HUES64 (cell line): ENCODE results near the gene NFS1.

Source experiments
- H3K27ac ChIP-seq: 2 replicates; pipeline ENCODE4 v1.7.0; 2013; ENCODE audit warnings: low read depth, low read length, inconsistent platforms
- H3K27me3 ChIP-seq: 2 replicates; pipeline ENCODE4 v1.6.1; 2013; ENCODE audit warnings: mild to moderate bottlenecking, low read length; ENCODE audit not compliant: insufficient read depth
- H3K36me3 ChIP-seq: 2 replicates; pipeline ENCODE4 v1.6.1; 2013; ENCODE audit warnings: mild to moderate bottlenecking, low read length; ENCODE audit not compliant: insufficient read depth
- H3K4me1 ChIP-seq: 2 replicates; pipeline ENCODE4 v1.6.1; 2013; ENCODE audit warnings: mild to moderate bottlenecking, low read length, moderate library complexity; ENCODE audit not compliant: insufficient read depth
- H3K4me3 ChIP-seq: 2 replicates; pipeline ENCODE4 v1.5.1; 2013; ENCODE audit warnings: mild to moderate bottlenecking, low read length, moderate library complexity
- H3K9ac ChIP-seq: 2 replicates; pipeline ENCODE4 v1.6.1; 2013; ENCODE audit warnings: mild to moderate bottlenecking, low read depth, low read length
- H3K9me3 ChIP-seq: 2 replicates; pipeline ENCODE4 v1.6.1; 2013; ENCODE audit warnings: low read depth, low read length; ENCODE audit not compliant: insufficient read depth
- WGBS: fragments of 150-250, 120-280 bp; methylation state at CpG from one replicate; pipeline ENCODE4 v1.1.7; 2013; ENCODE audit warnings: missing lambda C conversion rate; 5-methylcytosine and 5-hydroxymethylcytosine counted together

Gene NFS1

DNA sequence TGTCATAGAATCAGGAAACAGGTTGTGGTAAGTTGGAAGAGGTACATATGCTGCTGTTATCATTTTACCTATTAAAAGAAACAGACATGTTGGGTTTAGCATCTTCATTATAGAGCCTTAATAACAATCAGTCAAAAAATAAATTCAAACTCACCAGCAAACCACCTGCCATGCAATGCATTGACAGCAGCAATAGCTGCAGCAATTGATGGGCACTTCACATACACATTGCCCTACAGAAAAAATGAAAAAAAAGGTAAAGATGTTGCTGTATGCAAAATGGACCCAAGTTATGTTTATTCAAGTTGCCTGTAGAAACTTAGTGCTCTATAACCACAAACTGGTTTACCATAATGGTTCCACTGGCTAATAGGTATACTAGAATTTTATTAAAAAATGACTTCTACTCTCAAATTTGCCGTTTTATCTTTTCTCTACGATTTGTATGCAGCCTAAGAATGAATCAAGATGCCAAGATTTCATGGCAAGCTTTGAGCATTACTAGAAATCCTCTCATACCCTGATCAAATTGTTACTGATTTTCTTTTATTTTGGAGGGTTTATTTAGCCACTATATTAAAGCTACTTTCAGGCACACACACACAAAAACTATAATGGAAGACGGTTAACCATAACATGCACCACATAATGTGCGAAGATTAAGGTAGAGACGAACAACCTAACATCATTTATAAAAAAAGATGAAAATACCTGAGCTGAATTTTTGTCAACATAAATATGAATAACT, 5.5 kb upstream of the NFS1 start:
- H3K36me3 ChIP-seq = peaks cover 85% of the 10 kb centered on the region
- peaks cover 4% of the 10 kb centered on the region; the same call in 1 of the 2 replicates for H3K4me1 ChIP-seq
- H3K4me3 ChIP-seq = no peak overlapping the region
- H3K9ac ChIP-seq = no peak overlapping the region
- H3K27ac ChIP-seq = no peak overlapping the region
- no peaks in the 10 kb centered on the region for H3K27me3 ChIP-seq
- H3K9me3 ChIP-seq = no peaks in the 10 kb centered on the region
- over 99% methylated on average over 5 of the region's 5 CpGs for WGBS

DNA sequence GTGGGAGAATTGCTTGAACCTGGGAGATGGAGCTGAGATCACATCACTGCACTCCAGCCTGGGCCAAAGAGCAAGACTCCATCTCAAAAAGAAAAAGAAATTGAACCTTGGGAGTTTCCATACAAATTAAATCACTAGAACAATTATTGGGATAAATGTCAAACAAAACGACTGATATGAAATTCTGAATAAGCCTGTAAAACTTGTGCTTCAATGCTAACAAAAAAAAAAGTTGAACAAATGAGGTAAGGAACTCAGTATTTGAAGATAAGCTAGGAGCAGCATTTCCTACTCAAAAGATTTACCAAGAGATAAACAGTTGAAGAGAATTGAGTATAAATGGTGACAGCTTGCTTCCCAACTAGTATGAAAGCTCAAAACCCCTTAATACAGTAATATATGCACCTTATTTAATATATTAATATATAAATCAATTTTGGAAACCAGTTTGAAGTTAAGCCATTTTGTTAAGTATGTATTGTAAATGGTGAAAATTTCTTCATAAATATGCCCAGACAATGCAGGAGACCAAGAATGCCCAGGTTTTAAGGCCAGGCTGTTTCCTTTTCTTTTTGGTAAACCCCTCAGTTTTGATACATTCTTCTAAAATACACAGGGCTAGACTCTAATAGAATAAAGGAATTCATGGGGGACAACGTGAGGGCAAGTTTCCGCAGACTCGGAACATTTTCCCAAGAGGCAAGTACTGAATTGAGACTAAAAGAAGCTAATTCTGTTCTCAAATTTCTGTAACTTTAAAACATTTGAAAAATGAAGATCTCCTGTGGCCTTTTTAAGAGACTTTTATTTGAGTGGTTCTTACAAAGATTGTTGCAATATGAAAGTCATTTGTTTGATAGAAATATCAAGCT, 3.9 kb upstream of the NFS1 start:
- H3K27ac ChIP-seq = no peak overlapping the region; the same call in 1 of the 2 replicates
- H3K36me3 ChIP-seq = peaks cover 69% of the 10 kb centered on the region
- H3K9me3 ChIP-seq = no peaks in the 10 kb centered on the region
- 94% methylated on average over 4 of the region's 4 CpGs for WGBS
- H3K4me3 ChIP-seq = no peak overlapping the region
- no peak overlapping the region for H3K9ac ChIP-seq
- H3K4me1 ChIP-seq = peaks cover 6% of the 10 kb centered on the region; the same call in 1 of the 2 replicates
- H3K27me3 ChIP-seq = no peaks in the 10 kb centered on the region

DNA sequence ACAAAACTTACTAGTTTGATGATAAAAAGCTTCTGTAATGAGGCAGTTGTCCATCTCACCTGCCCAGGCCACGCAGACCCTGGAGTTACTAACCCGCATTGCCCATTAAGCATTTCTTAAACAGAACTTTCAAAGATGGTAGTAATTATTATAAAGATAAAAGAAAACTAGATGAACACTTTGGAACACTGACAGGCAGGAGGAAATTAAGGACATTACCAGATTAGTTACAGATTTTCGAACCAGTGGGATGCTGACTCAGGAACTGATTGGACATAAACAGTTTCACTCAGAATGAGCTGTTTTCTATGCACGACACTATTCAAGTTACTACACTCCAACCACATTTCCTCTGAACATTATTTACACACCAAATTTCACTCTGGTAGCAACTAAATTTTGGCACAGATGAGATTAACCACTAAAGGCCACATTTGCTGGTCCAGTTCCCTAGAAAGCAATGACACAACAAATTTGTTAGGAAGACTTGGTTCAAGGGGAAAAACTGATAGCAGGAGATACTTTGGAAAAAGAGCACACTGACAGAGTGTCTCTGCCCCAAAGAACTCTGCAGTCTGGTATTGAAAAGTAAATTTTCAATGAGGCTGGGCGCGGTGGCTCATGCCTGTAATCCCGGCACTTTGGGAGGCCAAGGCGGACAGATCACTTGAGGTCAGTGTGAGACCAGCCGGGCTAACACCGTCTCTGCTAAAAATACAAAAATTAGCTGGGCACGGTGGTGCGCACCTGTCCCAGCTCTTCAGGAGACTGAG, 3.1 kb upstream of the NFS1 start:
- WGBS = 96% methylated on average over 10 of the region's 12 CpGs
- no peaks in the 10 kb centered on the region for H3K9me3 ChIP-seq
- no peaks in the 10 kb centered on the region for H3K27me3 ChIP-seq
- no peak overlapping the region for H3K9ac ChIP-seq
- H3K36me3 ChIP-seq = peaks cover 60% of the 10 kb centered on the region
- H3K4me3 ChIP-seq = no peak overlapping the region; the same call in 1 of the 2 replicates
- H3K27ac ChIP-seq = peak overlapping the region; percentile 16
- H3K4me1 ChIP-seq = peaks cover 8% of the 10 kb centered on the region; the same call in 1 of the 2 replicates

DNA sequence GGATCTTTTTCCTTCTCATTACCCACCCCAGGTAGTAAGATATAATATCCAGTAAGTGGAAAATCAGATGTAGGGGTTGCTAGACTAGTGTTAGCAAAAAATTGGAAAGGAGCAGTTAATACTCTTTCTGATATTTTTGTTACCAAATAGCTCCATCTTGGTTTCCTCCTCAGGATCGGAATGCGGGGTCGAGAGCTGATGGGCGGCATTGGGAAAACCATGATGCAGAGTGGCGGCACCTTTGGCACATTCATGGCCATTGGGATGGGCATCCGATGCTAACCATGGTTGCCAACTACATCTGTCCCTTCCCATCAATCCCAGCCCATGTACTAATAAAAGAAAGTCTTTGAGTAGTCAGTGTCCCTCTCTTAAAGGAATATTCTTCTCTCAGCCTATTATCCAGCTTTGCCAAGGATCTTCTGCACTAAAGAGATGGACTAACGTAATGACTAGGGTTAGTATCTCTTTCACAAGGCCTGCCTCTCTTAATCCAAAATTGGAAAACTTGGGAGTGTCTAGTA, 1.5 kb upstream of the NFS1 start:
- no peaks in the 10 kb centered on the region for H3K27me3 ChIP-seq
- 92% methylated on average over 7 of the region's 7 CpGs for WGBS
- H3K9ac ChIP-seq = no peak overlapping the region
- peaks cover 45% of the 10 kb centered on the region for H3K36me3 ChIP-seq
- peaks cover 8% of the 10 kb centered on the region; the same call in 1 of the 2 replicates for H3K4me1 ChIP-seq
- no peak overlapping the region for H3K27ac ChIP-seq
- H3K9me3 ChIP-seq = no peaks in the 10 kb centered on the region
- peak overlapping the region; percentile 93 for H3K4me3 ChIP-seq

DNA sequence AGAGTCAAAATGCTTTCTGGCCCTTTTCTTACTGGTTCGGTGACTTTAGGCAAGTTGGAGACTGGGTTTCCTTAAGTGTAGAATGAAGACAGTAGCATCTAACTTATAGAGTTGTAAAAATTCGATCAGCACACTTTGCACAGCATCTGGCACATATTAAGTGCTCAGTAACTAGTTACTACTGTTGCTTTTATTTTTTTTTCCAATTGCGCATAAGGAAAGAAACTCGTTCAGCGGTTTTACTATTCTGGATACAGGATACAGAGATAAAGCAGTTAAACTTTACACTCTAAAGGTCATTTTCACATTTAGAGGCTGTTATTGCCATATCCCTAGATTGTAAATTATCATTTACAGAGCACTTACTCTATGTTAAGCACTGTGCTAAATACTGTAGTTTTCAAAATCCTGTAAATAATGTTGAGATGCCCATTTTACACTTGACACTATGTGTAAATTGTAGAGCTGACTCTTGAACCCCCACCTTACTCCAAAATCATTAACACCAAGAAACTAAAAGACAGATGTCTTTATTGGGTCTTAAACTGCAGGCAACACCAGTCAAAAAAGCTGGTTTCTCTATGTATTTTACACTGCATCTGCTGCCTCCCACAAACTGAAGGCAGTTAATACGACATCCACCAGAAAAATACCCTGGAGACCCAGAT, 939 bp upstream of the NFS1 start:
- H3K4me3 ChIP-seq = peak overlapping the region; percentile 93
- no peaks in the 10 kb centered on the region for H3K9me3 ChIP-seq
- WGBS = 34% methylated on average over 6 of the region's 6 CpGs
- no peaks in the 10 kb centered on the region for H3K27me3 ChIP-seq
- peak overlapping the region; percentile 95 for H3K9ac ChIP-seq
- H3K36me3 ChIP-seq = peaks cover 43% of the 10 kb centered on the region
- H3K4me1 ChIP-seq = peaks cover 8% of the 10 kb centered on the region; the same call in 1 of the 2 replicates
- H3K27ac ChIP-seq = peak overlapping the region; percentile 92

DNA sequence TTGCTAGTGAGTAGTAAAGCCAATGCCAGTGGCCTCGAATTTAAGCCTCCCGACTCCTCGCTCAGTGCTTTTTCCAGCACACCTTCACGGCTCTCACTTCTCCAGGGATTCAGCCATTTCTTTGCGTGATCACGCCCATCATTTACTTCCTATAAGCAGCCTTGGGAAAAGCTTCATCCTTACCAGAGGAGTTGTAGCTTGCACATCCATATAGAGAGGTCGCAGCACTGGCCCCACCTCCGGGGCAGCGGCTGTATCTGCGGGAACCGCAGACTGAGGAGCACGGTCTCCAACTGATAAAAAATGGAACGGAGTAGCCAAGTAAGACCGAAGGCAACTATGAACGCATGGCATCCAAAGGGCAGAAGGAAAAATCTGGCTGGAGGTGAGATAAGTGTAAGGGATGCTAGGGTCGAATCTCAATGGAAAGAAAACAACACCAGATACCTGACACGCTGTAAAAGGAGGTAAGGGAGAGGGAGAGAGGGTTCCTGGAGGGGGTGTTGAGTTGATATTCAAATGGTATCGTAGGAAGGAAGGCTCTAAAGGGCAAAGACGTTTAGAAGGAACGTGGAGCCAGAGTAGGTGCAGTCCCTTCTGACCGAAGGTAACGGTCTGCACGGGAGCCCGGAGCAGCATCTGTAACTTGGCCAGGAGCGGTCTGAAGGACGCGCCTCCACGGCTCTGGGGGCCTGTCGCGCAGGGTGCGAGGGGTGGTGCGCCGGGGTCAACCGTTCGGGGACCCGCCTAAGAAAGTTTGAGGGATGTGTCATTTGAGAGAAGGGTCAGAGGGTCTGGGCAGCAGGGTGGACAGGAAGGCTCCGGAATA, 640 bp downstream of the NFS1 start:
- Histone ChIP-seq H3K9ac (peak overlapping the region; percentile 95), H3K9me3 (no peaks in the 10 kb centered on the region), H3K27ac (peak overlapping the region; percentile 58; the same call in 1 of the 2 replicates), H3K36me3 (peaks cover 37% of the 10 kb centered on the region), H3K27me3 (no peaks in the 10 kb centered on the region), H3K4me3 (peak overlapping the region; percentile 93), H3K4me1 (peaks cover 8% of the 10 kb centered on the region; the same call in 1 of the 2 replicates)
- 10% methylated on average over 37 of the region's 37 CpGs for WGBS

DNA sequence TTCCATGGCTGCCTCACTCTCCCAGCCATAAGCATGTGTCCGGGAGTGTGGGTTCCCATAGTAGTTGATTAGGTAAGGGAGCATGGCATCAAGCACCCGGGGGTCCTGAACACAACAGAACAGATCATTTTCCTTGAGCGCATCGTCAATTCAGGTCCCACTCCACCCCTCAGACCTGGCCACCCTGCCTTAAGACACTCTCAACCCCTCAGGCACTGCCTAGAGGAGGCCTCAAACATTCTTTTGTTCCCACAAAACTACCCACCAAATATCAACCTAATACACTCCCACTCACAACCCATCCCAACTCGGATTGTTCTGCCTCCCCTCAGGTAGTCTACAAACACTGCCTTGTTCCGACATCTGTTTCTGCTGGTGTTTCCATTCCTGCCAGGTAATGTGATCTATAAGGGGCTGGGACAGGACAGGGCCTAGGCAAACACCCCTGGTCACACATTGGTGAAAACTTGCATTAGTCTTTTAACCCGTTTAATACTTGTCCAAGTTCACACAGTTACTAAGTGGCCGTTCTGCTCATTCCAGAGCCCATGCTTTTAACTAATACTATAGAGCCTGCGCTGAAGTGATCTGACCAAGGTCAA, 1.4 kb downstream of the NFS1 start:
- H3K27ac ChIP-seq = no peak overlapping the region
- H3K4me1 ChIP-seq = peaks cover 8% of the 10 kb centered on the region; the same call in 1 of the 2 replicates
- H3K4me3 ChIP-seq = peak overlapping the region; percentile 93
- WGBS = 89% methylated on average over 9 of the region's 9 CpGs
- H3K36me3 ChIP-seq = peaks cover 29% of the 10 kb centered on the region
- H3K27me3 ChIP-seq = no peaks in the 10 kb centered on the region
- no peaks in the 10 kb centered on the region for H3K9me3 ChIP-seq
- H3K9ac ChIP-seq = peak overlapping the region; percentile 95; the same call in 1 of the 2 replicates

DNA sequence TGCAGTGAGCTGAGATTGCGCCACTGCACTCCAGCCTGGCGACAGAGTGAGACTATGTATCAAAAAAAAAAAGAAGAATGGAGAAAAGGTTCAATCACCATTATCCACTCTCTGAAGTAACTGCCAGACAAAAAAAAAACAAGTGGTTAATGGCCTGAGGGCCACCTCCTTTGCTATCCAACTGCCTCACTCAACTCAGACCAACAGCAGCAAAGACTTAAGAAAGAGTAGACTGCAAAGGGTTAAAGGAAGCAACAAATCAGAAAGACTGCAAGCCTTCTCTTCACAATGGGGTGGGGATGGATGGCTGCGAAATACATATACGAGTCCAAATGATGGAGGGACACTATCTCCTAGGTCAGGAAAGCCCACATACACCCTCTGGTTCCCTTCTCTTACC, 3.2 kb downstream of the NFS1 start:
- 79% methylated on average over 3 of the region's 4 CpGs for WGBS
- Histone ChIP-seq H3K27me3 (no peaks in the 10 kb centered on the region), H3K36me3 (peaks cover 15% of the 10 kb centered on the region; the same call in 1 of the 2 replicates), H3K4me1 (peaks cover 8% of the 10 kb centered on the region; the same call in 1 of the 2 replicates), H3K9me3 (no peaks in the 10 kb centered on the region), H3K27ac (no peak overlapping the region), H3K9ac (no peak overlapping the region), H3K4me3 (no peak overlapping the region)

DNA sequence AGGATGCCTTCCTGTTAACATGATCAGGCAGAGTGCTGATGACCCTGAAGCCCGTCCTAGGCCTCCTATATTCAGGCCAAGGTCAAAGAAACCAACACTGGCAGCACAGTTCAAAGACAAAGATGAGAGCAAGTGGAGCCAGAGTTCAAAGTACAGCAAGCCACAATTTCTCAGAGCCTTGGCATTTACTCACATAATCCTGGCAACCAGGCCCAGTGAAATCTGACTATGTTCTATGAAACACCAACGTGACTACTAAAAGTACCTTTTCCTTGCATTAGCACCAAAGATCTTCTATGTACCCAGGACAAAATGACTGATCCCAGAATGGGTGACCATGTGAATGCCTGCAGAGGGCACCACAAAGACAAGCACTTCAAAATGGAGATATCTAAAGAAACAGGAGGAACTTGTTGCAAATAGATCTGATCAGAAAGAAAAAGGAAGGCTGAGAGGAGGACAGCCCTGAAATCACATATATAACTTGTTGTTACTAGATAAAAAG, 3.9 kb downstream of the NFS1 start:
- 92% methylated on average over 2 of the region's 2 CpGs for WGBS
- H3K27ac ChIP-seq = no peak overlapping the region

More for the DNA sequence above, 3.9 kb downstream of the NFS1 start:
- no peaks in the 10 kb centered on the region for H3K27me3 ChIP-seq
- no peak overlapping the region for H3K9ac ChIP-seq
- H3K9me3 ChIP-seq = no peaks in the 10 kb centered on the region
- H3K36me3 ChIP-seq = peaks cover 14% of the 10 kb centered on the region
- H3K4me1 ChIP-seq = peaks cover 6% of the 10 kb centered on the region; the same call in 1 of the 2 replicates
- no peak overlapping the region for H3K4me3 ChIP-seq
